B cell (primary cell): ENCODE measurements around the gene CD300LB.

ENCODE experiments used
- EZH2 ChIP-seq: IDR thresholded peaks from 2 replicates; pipeline ENCODE4 v1.6.1; 2012; ENCODE audit warnings: borderline replicate concordance, low read depth, mild to moderate bottlenecking, moderate library complexity, low read length; ENCODE audit not compliant: insufficient read depth, poor library complexity, severe bottlenecking
- TF ChIP-seq, protein P1 (sequence below): fragments of 200-600 bp; IDR thresholded peaks from one replicate; pipeline ENCODE4 v1.8.0; 2022; ENCODE audit warnings: antibody characterized with exemption, mild to moderate bottlenecking

DNA sequence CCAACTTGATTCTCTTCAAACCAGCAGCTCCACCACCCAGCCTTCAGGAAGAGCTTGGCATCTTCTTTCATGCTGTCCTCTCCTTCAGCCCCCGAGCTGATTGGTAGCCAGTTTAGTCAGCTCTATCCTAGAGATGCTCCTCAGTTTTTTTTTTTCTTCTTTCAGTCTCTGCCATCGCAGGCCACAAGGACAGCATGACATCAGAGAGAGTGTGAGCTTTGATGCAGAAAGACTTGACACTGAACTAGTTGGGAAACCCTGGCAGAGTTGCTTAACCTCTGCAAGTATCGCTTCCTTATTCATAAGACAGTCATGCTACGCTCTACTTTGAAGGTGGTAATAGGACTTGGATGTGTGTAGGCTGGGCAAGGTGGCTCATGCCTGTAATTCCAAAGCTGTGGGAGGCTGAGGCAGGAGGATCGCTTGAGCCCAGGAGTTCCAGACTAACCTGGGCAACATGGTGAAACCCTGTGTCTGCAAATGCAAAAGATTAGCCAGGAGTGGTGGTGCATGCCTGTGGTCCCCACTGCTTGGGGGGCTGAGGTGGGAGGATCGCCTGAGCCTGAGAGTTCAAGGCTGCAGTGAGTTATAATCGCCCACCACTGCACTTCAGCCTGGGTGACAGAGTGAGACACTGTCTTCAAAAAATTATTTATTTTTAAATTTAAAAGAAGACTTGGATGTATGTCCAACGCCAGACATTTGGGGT lies 2.6 kb downstream of the CD300LB start:
- TF ChIP-seq, protein P1, sequence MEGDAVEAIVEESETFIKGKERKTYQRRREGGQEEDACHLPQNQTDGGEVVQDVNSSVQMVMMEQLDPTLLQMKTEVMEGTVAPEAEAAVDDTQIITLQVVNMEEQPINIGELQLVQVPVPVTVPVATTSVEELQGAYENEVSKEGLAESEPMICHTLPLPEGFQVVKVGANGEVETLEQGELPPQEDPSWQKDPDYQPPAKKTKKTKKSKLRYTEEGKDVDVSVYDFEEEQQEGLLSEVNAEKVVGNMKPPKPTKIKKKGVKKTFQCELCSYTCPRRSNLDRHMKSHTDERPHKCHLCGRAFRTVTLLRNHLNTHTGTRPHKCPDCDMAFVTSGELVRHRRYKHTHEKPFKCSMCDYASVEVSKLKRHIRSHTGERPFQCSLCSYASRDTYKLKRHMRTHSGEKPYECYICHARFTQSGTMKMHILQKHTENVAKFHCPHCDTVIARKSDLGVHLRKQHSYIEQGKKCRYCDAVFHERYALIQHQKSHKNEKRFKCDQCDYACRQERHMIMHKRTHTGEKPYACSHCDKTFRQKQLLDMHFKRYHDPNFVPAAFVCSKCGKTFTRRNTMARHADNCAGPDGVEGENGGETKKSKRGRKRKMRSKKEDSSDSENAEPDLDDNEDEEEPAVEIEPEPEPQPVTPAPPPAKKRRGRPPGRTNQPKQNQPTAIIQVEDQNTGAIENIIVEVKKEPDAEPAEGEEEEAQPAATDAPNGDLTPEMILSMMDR = no peak
- no peak for TF ChIP-seq EZH2
